ENCODE results near the gene RFX2. TPM values are rescaled to one million over a fixed set of nuclear protein-coding genes. Genes with fewer than 3 reads are reported as not detected.
"Not testable (repeated sequence)": the region's sequence is repeated elsewhere in the genome, so short reads cannot be mapped to it uniquely, and the experiment has no call there.

The RFX2 gene
- total and polyA plus RNA-seq, 7 donors: 1.2 to 21.2 (median 14.3) TPM

DNA sequence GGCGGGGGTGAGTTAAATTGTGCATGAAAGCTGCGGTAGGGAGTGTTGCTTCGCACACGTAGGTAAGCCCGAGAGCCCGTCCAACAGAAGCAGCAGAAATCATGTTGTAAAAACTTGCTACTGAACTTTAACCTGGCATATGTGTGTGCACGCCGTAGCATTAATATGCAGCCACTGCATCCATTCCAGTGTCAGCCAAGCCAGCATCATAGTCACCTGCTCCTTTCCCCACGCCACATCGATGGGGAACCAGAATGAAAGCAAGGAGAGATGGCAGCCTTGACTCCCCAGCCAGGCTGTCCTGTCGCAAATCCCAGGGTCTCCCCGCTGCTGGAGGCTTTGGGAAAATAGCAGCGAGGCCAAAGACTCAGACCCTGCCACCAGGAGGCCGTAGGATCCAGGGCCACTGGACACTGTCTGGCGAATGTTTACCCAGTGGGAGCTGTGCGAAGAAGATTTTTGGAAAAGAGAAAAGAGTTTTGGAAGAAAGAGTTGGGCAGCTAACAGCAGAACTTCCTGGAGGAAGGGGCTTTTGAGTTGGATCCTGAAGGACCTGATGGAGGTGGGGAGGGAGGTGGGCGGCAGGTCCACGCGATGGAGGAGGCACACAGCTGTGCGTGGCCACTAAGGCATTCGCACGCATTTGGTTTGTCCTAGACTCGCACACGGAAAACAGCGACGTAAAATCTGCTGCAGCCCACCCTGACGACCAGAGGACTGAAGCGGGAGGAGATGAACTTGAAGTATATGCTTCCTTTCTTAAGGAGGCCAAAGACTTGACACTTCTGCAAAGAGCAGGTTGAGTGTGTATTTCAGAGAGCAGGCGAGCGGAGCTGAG lies 83.7 kb downstream of the RFX2 start:
- intact Hi-C loops (cut with DNase I): no loop called here
- TF ChIP-seq POLR2AphosphoS5 (IDR thresholded peaks at IDR 0.05) (no peak), POLR2A (IDR thresholded peaks at IDR 0.05) (no peak), CTCF (IDR thresholded peaks at IDR 0.05) (no peak), EP300 (IDR thresholded peaks at IDR 0.05) (no peak)
- peaks cover 0 to 7% (median 2%) of the 10 kb centered on the region in 4 donors for H3K4me1 ChIP-seq
- no peak overlapping the region for H3K4me3 ChIP-seq
- 94 to 95% methylated on average over 30 of the region's 30 CpGs for WGBS, 2 donors
- no peak overlapping the region for H3K27ac ChIP-seq
- H3K9me3 ChIP-seq: no peaks in the 10 kb centered on the region
- peak; percentile 26 for DNase-seq
- peaks cover 0 to 53% (median 8%) of the 10 kb centered on the region in 4 donors for H3K36me3 ChIP-seq
- no peaks in the 10 kb centered on the region for H3K27me3 ChIP-seq

- H3K4me1 ChIP-seq; H3K9me3 ChIP-seq; intact Hi-C loops (cut with DNase I); H3K27ac ChIP-seq; H3K4me3 ChIP-seq; H3K27me3 ChIP-seq: not testable (repeated sequence)
- peaks cover 0 to 61% (median 11%) of the 10 kb centered on the region in 4 donors for H3K36me3 ChIP-seq
- WGBS, 2 donors: 95 to 97% methylated on average over 25 to 26 of the region's 27 CpGs
- DNase-seq: peak; percentile 46
Observed at GRCh38 chr19:6024756-6025155, 85.5 kb downstream of the RFX2 start.

GRCh38 chr19:6023936-6024335 lies 86.4 kb downstream of the RFX2 start:
- Histone ChIP-seq H3K4me3 (no peak overlapping the region), H3K27me3 (no peaks in the 10 kb centered on the region), H3K9me3 (no peaks in the 10 kb centered on the region), H3K27ac (peak overlapping the region in 1 of 4 donors; percentile 65), H3K36me3 (peaks cover 0 to 64% (median 12%) of the 10 kb centered on the region in 4 donors), H3K4me1 (peaks cover 0 to 7% (median 2%) of the 10 kb centered on the region in 4 donors)
- WGBS, 2 donors: 90% methylated on average over 12 of the region's 12 CpGs
- TF ChIP-seq POLR2A (IDR thresholded peaks at IDR 0.05): no peak
- TF ChIP-seq CTCF (IDR thresholded peaks at IDR 0.05): no peak
- no peak for TF ChIP-seq POLR2AphosphoS5 (IDR thresholded peaks at IDR 0.05)
- TF ChIP-seq EP300 (IDR thresholded peaks at IDR 0.05): no peak
- intact Hi-C loops (cut with DNase I): loop anchor here (2.0 kb wide), 1 partner anchor 219 kb away; the partner anchor contains the start of gene NRTN
- peak; percentile 32 for DNase-seq

DNA sequence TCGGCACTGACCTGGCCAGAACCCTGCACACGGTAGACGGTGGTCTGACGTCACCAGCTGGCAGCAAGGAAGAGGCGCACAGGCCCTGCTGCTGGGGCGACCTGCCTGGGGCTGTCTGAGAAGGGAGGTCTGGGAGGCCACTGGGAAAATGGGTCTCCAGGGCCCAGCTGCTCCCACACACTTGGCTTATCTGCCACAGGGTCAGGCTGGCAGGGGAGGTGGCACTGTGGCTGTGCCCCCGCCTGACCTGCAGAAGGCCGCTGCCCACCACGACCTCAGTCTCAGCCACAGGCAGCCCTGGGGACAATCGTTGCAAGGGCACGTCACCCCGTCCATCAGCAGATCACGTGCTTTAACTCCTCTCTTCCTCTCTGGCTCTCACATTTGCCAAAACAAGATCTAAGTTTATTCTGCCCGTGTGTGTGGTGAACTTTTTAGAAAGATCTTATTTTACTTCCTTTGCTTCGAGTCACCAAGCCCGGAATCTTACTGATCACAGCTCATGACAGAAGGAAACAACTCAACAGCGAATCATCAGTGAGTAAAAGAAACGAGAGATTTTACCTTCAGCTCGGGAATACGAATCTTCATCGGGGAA lies 87.1 kb downstream of the RFX2 start:
- TF ChIP-seq EP300 (IDR thresholded peaks at IDR 0.05): no peak
- TF ChIP-seq CTCF (IDR thresholded peaks at IDR 0.05): no peak
- no peak for TF ChIP-seq POLR2A (IDR thresholded peaks at IDR 0.05)
- TF ChIP-seq POLR2AphosphoS5 (IDR thresholded peaks at IDR 0.05): no peak
- H3K9me3 ChIP-seq: no peaks in the 10 kb centered on the region
- no peaks in the 10 kb centered on the region for H3K27me3 ChIP-seq
- H3K4me1 ChIP-seq: peaks cover 0 to 7% (median 2%) of the 10 kb centered on the region in 4 donors
- DNase-seq: peak; percentile 61
- WGBS, 2 donors: 86 to 88% methylated on average over 21 of the region's 21 CpGs
- H3K27ac ChIP-seq: peak overlapping the region in 2 of 4 donors; percentile 3 to 65
- no peak overlapping the region for H3K4me3 ChIP-seq
- intact Hi-C loops (cut with DNase I): loop anchor here (2.0 kb wide), 1 partner anchor 218 kb away; the partner anchor contains the start of gene NRTN
- H3K36me3 ChIP-seq: peaks cover 0 to 64% (median 12%) of the 10 kb centered on the region in 4 donors

GRCh38 chr19:6022570-6023064 lies 87.7 kb downstream of the RFX2 start:
- no peak overlapping the region for H3K4me3 ChIP-seq
- peaks cover 0 to 60% (median 12%) of the 10 kb centered on the region in 4 donors for H3K36me3 ChIP-seq
- no peaks in the 10 kb centered on the region for H3K9me3 ChIP-seq
- peak overlapping the region in 2 of 4 donors; percentile 3 to 65 for H3K27ac ChIP-seq
- peak; percentile 58 for DNase-seq
- WGBS, 2 donors: 77 to 79% methylated on average over 16 of the region's 16 CpGs
- no peaks in the 10 kb centered on the region for H3K27me3 ChIP-seq
- peak in 1 of 4 experiments; percentile 11 for TF ChIP-seq CTCF (IDR thresholded peaks at IDR 0.05)
- TF ChIP-seq EP300 (IDR thresholded peaks at IDR 0.05): no peak
- peaks cover 0 to 7% (median 2%) of the 10 kb centered on the region in 4 donors for H3K4me1 ChIP-seq
- intact Hi-C loops (cut with DNase I): loop anchor here (1.0 to 2.0 kb wide), 2 partner anchors 35 to 218 kb away; partner anchors contain the start of gene NRTN
